GM12864 (cell line): ENCODE data around the gene PLCH1.

Experiments
- DNase-seq: peaks from one replicate; pipeline ENCODE4 v3.0.0-alpha.2; 2011; ENCODE audit warnings: low read depth
- H3K4me3 ChIP-seq: 2 replicates; pipeline ENCODE4 v1.5.1; 2011; ENCODE audit warnings: mild to moderate bottlenecking, low read depth, low read length, control low read depth
- CTCF ChIP-seq: IDR thresholded peaks from 2 replicates; pipeline ENCODE4 v1.5.1; 2011; ENCODE audit warnings: low read depth, mild to moderate bottlenecking, moderate library complexity, low read length, control low read depth, inconsistent platforms; ENCODE audit errors: missing control alignments

PLCH1 gene

GRCh38 chr3:155443815-155444214, 301.1 kb downstream of the PLCH1 start:
- no peak overlapping the region for H3K4me3 ChIP-seq
- no peak for DNase-seq
- TF ChIP-seq CTCF = no peak

- no peak for DNase-seq
Measured at GRCh38 chr3:155442072-155442471, 302.8 kb downstream of the PLCH1 start.

GRCh38 chr3:155441506-155441905, 303.4 kb downstream of the PLCH1 start:
- DNase-seq = no peak
- no peak overlapping the region for H3K4me3 ChIP-seq
- no peak for TF ChIP-seq CTCF

More at GRCh38 chr3:155442072-155442471, 302.8 kb downstream of the PLCH1 start:
- TF ChIP-seq CTCF = no peak
- H3K4me3 ChIP-seq = no peak overlapping the region

GRCh38 chr3:155441026-155441425, 303.8 kb downstream of the PLCH1 start:
- no peak for TF ChIP-seq CTCF
- DNase-seq = no peak
- H3K4me3 ChIP-seq = no peak overlapping the region

GRCh38 chr3:155435821-155436220, 309.1 kb downstream of the PLCH1 start:
- no peak overlapping the region for H3K4me3 ChIP-seq
- no peak for DNase-seq
- no peak for TF ChIP-seq CTCF

DNA sequence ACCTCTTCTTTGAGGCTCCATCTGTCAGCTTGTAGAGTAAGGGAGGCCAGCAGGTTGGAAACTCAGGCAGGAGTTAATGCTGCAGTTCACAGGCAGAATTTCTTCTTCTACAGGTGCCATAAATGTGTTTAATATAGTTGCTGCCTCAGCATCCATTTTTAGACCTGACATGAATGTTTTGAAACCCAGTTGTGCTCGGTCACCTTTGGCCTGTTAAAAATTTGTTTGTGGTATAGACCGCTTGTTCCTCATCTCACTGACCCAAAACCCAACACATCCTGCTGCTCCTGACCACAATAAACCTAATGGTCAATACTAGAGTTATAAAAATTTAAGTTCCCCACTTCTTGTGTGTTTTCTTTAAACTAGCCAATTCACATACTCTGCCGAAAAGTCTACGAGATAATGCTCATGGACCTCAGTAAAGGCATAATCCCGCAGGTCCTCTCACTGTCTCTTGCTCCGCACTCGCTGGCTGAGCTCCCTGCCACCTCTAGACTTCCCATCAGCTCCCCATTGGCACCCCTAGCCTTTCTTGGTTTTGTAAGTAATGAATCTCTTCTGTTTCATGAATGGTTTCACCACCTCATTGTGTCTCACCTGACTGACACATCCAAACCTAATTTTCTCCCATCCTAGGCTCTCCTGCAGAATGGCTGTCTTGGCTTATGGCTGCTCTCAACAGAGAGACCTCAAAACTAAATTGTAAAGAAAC, 312.9 kb downstream of the PLCH1 start:
- no peak overlapping the region for H3K4me3 ChIP-seq
- no peak for DNase-seq
- no peak for TF ChIP-seq CTCF

DNA sequence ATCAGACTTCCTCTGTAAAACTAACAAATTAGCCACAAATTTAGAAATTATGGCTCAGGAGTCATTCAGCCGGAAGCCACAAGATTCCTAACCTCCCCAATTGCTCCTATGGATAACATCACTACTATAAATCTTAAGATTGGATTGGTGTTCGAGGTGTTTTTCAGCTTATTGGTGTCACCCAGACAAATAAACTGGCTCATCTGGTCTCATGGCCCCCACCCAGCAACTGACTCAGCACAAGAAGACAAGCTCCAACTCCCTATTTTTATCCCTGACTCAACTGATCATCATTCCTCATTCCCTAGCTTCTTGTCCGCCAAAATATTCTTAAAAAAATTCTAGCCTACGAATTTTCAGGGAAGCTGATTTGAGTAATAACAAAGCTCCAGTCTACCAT, 316.3 kb downstream of the PLCH1 start:
- DNase-seq = no peak
- H3K4me3 ChIP-seq = no peak overlapping the region
- TF ChIP-seq CTCF = no peak
